Measurements from ENCODE around the gene KCNK5. TPM values are rescaled to one million over a fixed set of nuclear protein-coding genes. Genes with fewer than 3 reads are reported as not detected.

Gene KCNK5
- total and polyA plus RNA-seq, 2 of the 8 experiments (the other 6 are each of a cell fraction or from before 2014, with no cell fraction given) = 20.9 to 44.3 TPM

GRCh38 chr6:39166189-39166911, 62.9 kb downstream of the KCNK5 start:
- H3K14ac ChIP-seq (ENCODE audit: insufficient read length) = no peak overlapping the region
- no peak overlapping the region for H4K91ac ChIP-seq (replicated peaks; ENCODE audit: insufficient read length, low read length)
- no peak overlapping the region for H3K56ac ChIP-seq (replicated peaks; ENCODE audit: insufficient read length, low read depth, low read length)
- H3K9me3 ChIP-seq (ENCODE audit: insufficient read depth in 2 of 2, low read depth in 1 of 2, low read length in 1 of 2) = peaks cover 2 to 3% of the 10 kb centered on the region in 2 experiments; a peak in 3 of 4 replicates
- no peak overlapping the region for H2BK15ac ChIP-seq (ENCODE audit: low read length)
- WGBS, 2 experiments (ENCODE audit: extremely low coverage in 1 of 2, insufficient coverage in 1 of 2, insufficient read length in 1 of 2, insufficient replicate concordance in 2 of 2, low coverage in 1 of 2, low lambda C conversion rate in 2 of 2, missing lambda C conversion rate in 1 of 2) = 39% methylated on average over 20 of the region's 20 CpGs; no CpG with 5 or more reads in 1 of the 2 experiments
- H4K20me1 ChIP-seq (replicated peaks in 1 of 2; ENCODE audit: control insufficient read depth in 1 of 2, insufficient read depth in 2 of 2, low read length in 2 of 2) = peaks cover 0 to 1% of the 10 kb centered on the region in 2 experiments
- DNase-seq (ENCODE audit: low read depth in 1 of 2, low spot score in 2 of 2) (peak; percentile 79 to 99), FAIRE-seq (peak; percentile 93)
- ChIA-PET CTCF (ENCODE audit: partially characterized antibody) (interaction anchor here (0.7 to 16.2 kb wide), 47 partner anchors 8 to 193 kb away, joined by 3 to 656 read pairs (median 5); partner anchors contain the start of genes KCNK17 and KCNK5), POLR2A (ENCODE audit: partially characterized antibody) (interaction anchor here (1.5 to 1.8 kb wide), 2 partner anchors 136 to 145 kb away, joined by 4 to 5 read pairs; no protein-coding TSS in a partner anchor)
- H2BK120ac ChIP-seq (replicated peaks; ENCODE audit: low read depth, low read length) = no peak overlapping the region
- no peak overlapping the region for H3K18ac ChIP-seq (ENCODE audit: extremely low read depth, low read length)
- no peaks in the 10 kb centered on the region for H3K79me1 ChIP-seq (ENCODE audit: low read depth, low read length)
- no peak overlapping the region for H4K8ac ChIP-seq (ENCODE audit: extremely low read depth, insufficient read depth, low read length)
- no peak overlapping the region for H3K4me3 ChIP-seq (ENCODE audit: extremely low read depth in 1 of 4, insufficient read depth in 2 of 4, low read depth in 3 of 4, low read length in 4 of 4)
- no peaks in the 10 kb centered on the region for H3K36me3 ChIP-seq (ENCODE audit: control insufficient read depth in 2 of 4, insufficient read depth in 4 of 4, low read length in 3 of 4)
- no peak overlapping the region for H3K9ac ChIP-seq (replicated peaks in 1 of 4; ENCODE audit: extremely low read depth in 1 of 4, low read depth in 3 of 4, low read length in 3 of 4)
- H2BK12ac ChIP-seq (ENCODE audit: low read depth, low read length) = no peak overlapping the region
- H4K5ac ChIP-seq (ENCODE audit: insufficient read length, low read depth, low read length) = no peak overlapping the region
- no peaks in the 10 kb centered on the region for H3K23me2 ChIP-seq (ENCODE audit: low read depth, low read length)
- H2AFZ ChIP-seq (ENCODE audit: low read length) = no peak overlapping the region
- H3K23ac ChIP-seq (ENCODE audit: insufficient read length) = no peak overlapping the region
- H3K79me2 ChIP-seq (ENCODE audit: control insufficient read depth in 1 of 2, insufficient read depth in 2 of 2, low read length in 2 of 2) = no peaks in the 10 kb centered on the region
- H2BK20ac ChIP-seq (ENCODE audit: low read length) = no peak overlapping the region
- H3K4ac ChIP-seq (replicated peaks; ENCODE audit: insufficient read length, low read depth, low read length) = no peak overlapping the region
- no peaks in the 10 kb centered on the region for H3K27me3 ChIP-seq (replicated peaks in 1 of 4; ENCODE audit: control insufficient read depth in 3 of 4, extremely low read depth in 1 of 4, insufficient read depth in 3 of 4, low read length in 3 of 4)
- H3K4me2 ChIP-seq (ENCODE audit: insufficient read depth in 1 of 2, low read depth in 2 of 2, low read length in 2 of 2) = no peak overlapping the region
- no peaks in the 10 kb centered on the region for H3K4me1 ChIP-seq (replicated peaks in 1 of 4; ENCODE audit: control insufficient read depth in 3 of 4, insufficient read depth in 4 of 4, low read length in 3 of 4)
- no peak overlapping the region for H3K27ac ChIP-seq (ENCODE audit: low read depth, low read length)
- H2AK5ac ChIP-seq (ENCODE audit: low read depth, low read length) = no peak overlapping the region
- H2BK5ac ChIP-seq (ENCODE audit: low read depth, low read length) = no peak overlapping the region
- TF ChIP-seq RAD21 (IDR thresholded peaks at IDR 0.05 in 1 of 2, conservative IDR thresholded peaks at IDR 0.05 in 1 of 2; ENCODE audit: low read depth in 2 of 2, low read length in 2 of 2) (peak; percentile 99 to 100), RNF2 (IDR thresholded peaks at IDR 0.05; ENCODE audit: borderline replicate concordance, low read depth, low read length, missing control alignments, poor library complexity, severe bottlenecking) (no peak), CBX5 (IDR thresholded peaks at IDR 0.05; ENCODE audit: low read depth, low read length) (no peak), RBBP5 (IDR thresholded peaks at IDR 0.05; ENCODE audit: borderline replicate concordance, low read depth, low read length) (no peak), ATF2 (IDR thresholded peaks at IDR 0.05; ENCODE audit: low read length) (no peak), GABPA (IDR thresholded peaks at IDR 0.05; ENCODE audit: borderline replicate concordance, insufficient read depth, low read length) (0 out of 2 replicates have a peak, but pooled peaks have one; percentile 17), BACH1 (IDR thresholded peaks at IDR 0.05; ENCODE audit: low read length) (no peak), SP4 (IDR thresholded peaks at IDR 0.05; ENCODE audit: low read length) (no peak), EZH2 (IDR thresholded peaks at IDR 0.05; ENCODE audit: low read depth, low read length, severe bottlenecking) (no peak), CREB1 (IDR thresholded peaks at IDR 0.05) (peak; percentile 67)
